HG03064 (cell line): ENCODE results near the gene IFNA4.
"Not testable (repeated sequence)": the region's sequence is repeated elsewhere in the genome, so short reads cannot be mapped to it uniquely, and the experiment has no call there.

Experiments used
- ATAC-seq: cut with Tn5 transposase; IDR thresholded peaks from one replicate; pipeline ENCODE4 v1.9.1; 2021; ENCODE audit warnings: low read depth; ENCODE audit not compliant: unreplicated experiment

The IFNA4 gene

DNA sequence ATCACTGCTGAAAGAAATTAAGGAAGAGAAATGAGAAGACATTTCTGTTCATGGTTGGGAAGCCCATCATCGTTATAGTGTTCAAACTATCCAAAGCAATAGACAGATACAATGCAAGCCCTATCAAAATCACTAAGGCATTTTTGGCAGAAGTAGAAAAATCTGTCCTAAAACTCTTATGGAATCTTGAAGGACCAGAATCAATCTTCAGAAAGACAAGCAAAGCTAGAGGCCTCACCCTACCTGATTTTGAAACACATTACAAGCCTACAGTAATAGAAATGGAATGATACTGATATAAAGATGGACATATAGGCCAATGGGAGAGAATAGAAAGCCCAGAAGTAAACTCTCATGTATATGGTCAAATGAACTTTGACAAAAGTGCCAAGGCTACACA is 16.0 kb downstream of the IFNA4 start:
- no peak for ATAC-seq

GRCh38 chr9:21166560-21166959 is 20.8 kb downstream of the IFNA4 start, which contains the start of gene IFNA21:
IFNA21 (minus strand) TSS chr9:21166660; CDS start chr9:21166612, 48 bp downstream.
- not testable (repeated sequence) for ATAC-seq

DNA sequence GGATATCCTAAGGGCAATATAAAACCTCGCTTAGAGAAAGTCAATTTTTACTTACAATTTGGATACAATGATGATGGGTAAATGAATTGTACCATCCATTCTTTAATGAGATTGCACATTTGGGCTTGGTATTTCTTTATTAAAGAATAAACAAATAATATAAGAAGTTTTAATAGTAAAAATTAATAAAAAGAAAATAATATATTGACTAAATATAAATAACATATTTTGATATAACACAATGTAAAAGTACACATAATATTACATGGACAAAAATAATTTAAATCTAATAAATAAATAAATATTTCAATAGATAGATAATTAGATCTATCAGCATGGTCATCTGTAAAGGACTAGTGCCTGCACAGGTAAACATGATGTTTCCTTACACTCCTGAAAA is 21.9 kb downstream of the IFNA4 start:
- no peak for ATAC-seq

GRCh38 chr9:21160178-21160577 is 27.2 kb downstream of the IFNA4 start:
- peak; percentile 94 for ATAC-seq

DNA sequence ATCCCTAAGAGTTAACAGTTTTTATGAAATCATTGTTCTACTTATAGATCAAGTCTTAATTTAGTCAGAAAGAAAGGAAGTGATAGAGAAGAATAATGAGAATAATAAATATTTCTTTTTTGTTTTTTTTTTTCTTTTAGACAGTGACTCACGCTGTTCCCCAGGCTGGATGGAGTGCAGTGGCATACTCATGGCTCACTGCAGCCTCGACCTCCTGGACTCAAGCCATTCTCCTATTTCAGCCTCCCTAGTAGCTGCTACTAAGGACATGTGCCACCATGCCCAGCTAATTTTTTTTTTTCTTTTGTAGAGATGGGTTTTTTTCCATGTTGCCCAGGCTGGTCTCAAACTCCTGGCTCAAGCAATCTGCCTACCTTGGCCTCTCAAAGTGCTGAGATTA is 31.9 kb downstream of the IFNA4 start:
- no peak for ATAC-seq

GRCh38 chr9:21154018-21154608 is 33.3 kb downstream of the IFNA4 start:
- ATAC-seq: peak; percentile 94

GRCh38 chr9:21153336-21154017 is 33.9 kb downstream of the IFNA4 start:
- peak; percentile 22 for ATAC-seq

GRCh38 chr9:21144603-21145002 is 42.8 kb downstream of the IFNA4 start:
- ATAC-seq: peak; percentile 74

DNA sequence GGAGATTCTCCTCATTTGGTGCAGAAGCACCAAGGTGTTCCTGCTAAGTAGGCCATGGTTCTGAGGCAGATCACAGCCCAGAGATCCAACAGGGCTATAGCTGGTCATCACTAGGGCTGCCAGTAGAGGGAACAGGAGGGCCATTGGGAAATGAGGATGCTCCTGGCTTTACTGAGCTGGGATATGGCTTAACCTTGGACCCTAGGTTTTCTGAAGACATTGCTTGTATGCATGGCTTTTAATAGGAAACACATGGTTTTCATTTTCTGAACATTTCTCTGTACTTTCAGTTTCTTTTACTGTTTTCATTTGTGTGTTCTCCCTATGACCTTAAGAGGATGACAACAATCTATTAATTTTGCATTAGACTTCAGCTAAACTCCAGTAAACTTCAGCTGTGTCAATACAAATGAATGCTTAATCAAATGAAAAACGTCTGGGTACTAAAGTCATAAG is 45.9 kb downstream of the IFNA4 start, which contains the start of gene IFNW1:
Gene IFNW1, minus strand, starts transcription at position 406 of the 456 bp plus-strand sequence. Its CDS starts 262 bp downstream, at position 144.
- peak; percentile 56 for ATAC-seq

DNA sequence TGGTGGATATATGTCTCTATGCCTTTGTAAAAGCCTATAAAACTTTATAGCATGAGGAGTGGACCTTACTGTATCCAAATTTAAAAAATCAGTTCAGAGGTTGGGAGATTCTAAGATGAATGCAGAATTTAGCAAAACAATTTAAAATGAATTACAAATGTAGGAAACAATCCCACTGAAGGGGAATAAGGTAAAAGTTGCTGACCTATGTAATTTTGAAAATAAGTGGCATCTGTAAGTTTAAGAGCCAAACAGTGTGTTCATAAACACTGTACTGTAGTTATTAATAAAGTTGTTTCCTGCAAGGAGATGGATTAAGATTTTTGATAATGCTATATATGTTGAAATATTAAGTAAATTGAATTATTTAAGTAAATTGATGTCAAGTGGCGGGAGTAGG is 50.4 kb downstream of the IFNA4 start:
- ATAC-seq: no peak
